Activated CD4-positive, alpha-beta T cell treated with anti-CD3 and anti-CD28 coated beads, Interleukin-2, amount 50 U/mL, for 16 hours (primary cell): ENCODE data around the gene MRPL21.
A peak's percentile ranks its signal among the peaks of the same experiment; 100 is the strongest.
"Not testable (repeated sequence)": the region's sequence is repeated elsewhere in the genome, so short reads cannot be mapped to it uniquely, and the experiment has no call there.

ENCODE experiments used
- DNase-seq: peaks from one replicate; pipeline ENCODE4 v3.0.0-alpha.2; 2020

MRPL21 gene

GRCh38 chr11:68863553-68864265 is 39.9 kb downstream of the MRPL21 start:
- no peak for DNase-seq

GRCh38 chr11:68862421-68862820 is 41.2 kb downstream of the MRPL21 start:
- no peak for DNase-seq

GRCh38 chr11:68859123-68859522 is 44.5 kb downstream of the MRPL21 start:
- no peak for DNase-seq

GRCh38 chr11:68857037-68857586 is 46.5 kb downstream of the MRPL21 start:
- no peak for DNase-seq

- DNase-seq, result not testable (repeated sequence)
Observed at GRCh38 chr11:68856425-68857030, 47.1 kb downstream of the MRPL21 start.

GRCh38 chr11:68855205-68855981 is 48.2 kb downstream of the MRPL21 start:
- DNase-seq, result no peak

- no peak for DNase-seq
Observed at GRCh38 chr11:68854273-68854958, 49.2 kb downstream of the MRPL21 start.

GRCh38 chr11:68852628-68853027 is 51.0 kb downstream of the MRPL21 start:
- DNase-seq, result no peak

GRCh38 chr11:68848429-68848828 is 55.2 kb downstream of the MRPL21 start:
- DNase-seq, result no peak

GRCh38 chr11:68847395-68847794 is 56.2 kb downstream of the MRPL21 start:
- no peak for DNase-seq

- DNase-seq, result no peak
Observed at GRCh38 chr11:68845351-68846002, 58.2 kb downstream of the MRPL21 start.

- DNase-seq, result no peak
Observed at GRCh38 chr11:68844801-68845200, 58.8 kb downstream of the MRPL21 start.

GRCh38 chr11:68844376-68844775 is 59.3 kb downstream of the MRPL21 start:
- no peak for DNase-seq

- DNase-seq, result peak; percentile 83
Observed at GRCh38 chr11:68843703-68844312, 59.8 kb downstream of the MRPL21 start.

- peak; percentile 53 for DNase-seq
Observed at GRCh38 chr11:68843052-68843561, 60.5 kb downstream of the MRPL21 start.

GRCh38 chr11:68842427-68843051 is 61.1 kb downstream of the MRPL21 start:
- DNase-seq, result no peak

GRCh38 chr11:68841718-68842426 is 61.8 kb downstream of the MRPL21 start, which contains the start of gene CPT1A:
TSS of gene CPT1A (minus strand) at chr11:68841916. CDS start at chr11:68815474, 26,442 bp downstream.
- peak; percentile 75 for DNase-seq
